WTC11 (cell line): ENCODE results near the gene ABR. TPM values are rescaled to one million over a fixed set of nuclear protein-coding genes. Genes with fewer than 3 reads are reported as not detected.

Experiments
- ATAC-seq: fragments of 200-7000 bp; cut with Tn5 transposase; 2 replicates; pipeline ENCODE4 v1.10.0; 2021; ENCODE audit warnings: mild to moderate bottlenecking, moderate library complexity
- CTCF ChIA-PET: fragments of 300-600 bp; sonication (Branson Sonifier 250); formaldehyde crosslinking; loops from one replicate; lab custom pipeline; 2021; ENCODE audit warnings: antibody characterized with exemption; lab: Charles Lee
- POLR2A ChIA-PET: fragments of 350-600 bp; sonication (Branson Sonifier 250); formaldehyde crosslinking; loops from one replicate; lab custom pipeline; 2021; ENCODE audit warnings: antibody characterized with exemption; lab: Charles Lee
- DNase-seq: peaks from one replicate; pipeline ENCODE4 v3.0.0; 2021; ENCODE audit warnings: low spot score
- H3K27ac Mint-ChIP-seq: 2 replicates; pipeline ENCODE4 v1.8.0; 2021; ENCODE audit warnings: mixed read lengths
- H3K27me3 Mint-ChIP-seq: 2 replicates; pipeline ENCODE4 v1.8.0; 2021; ENCODE audit warnings: low read depth, mild to moderate bottlenecking, moderate library complexity, mixed read lengths
- H3K36me3 Mint-ChIP-seq: 2 replicates; pipeline ENCODE4 v1.8.0; 2021; ENCODE audit warnings: mixed read lengths
- H3K4me1 Mint-ChIP-seq: 2 replicates; pipeline ENCODE4 v1.8.0; 2022; ENCODE audit warnings: mixed read lengths
- H3K4me3 Mint-ChIP-seq: 2 replicates; pipeline ENCODE4 v1.8.0; 2021; ENCODE audit warnings: mild to moderate bottlenecking, moderate library complexity, mixed read lengths
- H3K9me3 Mint-ChIP-seq: 2 replicates; pipeline ENCODE4 v1.8.0; 2021; ENCODE audit warnings: mixed read lengths
- CBFB ChIP-seq: sonication (generic); formaldehyde crosslinking; IDR thresholded peaks from 2 replicates; pipeline ENCODE4 v1.8.1; 2022; ENCODE audit warnings: mild to moderate bottlenecking, low read depth, missing genetic modification reagents
- ESRRA ChIP-seq: sonication (generic); formaldehyde crosslinking; IDR thresholded peaks from 2 replicates; pipeline ENCODE4 v1.8.1; 2022; ENCODE audit warnings: mild to moderate bottlenecking, missing genetic modification reagents, borderline replicate concordance
- FOXJ3 ChIP-seq: sonication (generic); formaldehyde crosslinking; IDR thresholded peaks from 2 replicates; pipeline ENCODE4 v1.9.0; 2021; ENCODE audit warnings: missing genetic modification reagents, mild to moderate bottlenecking, borderline replicate concordance
- FOXK1 ChIP-seq: sonication (generic); formaldehyde crosslinking; IDR thresholded peaks from 2 replicates; pipeline ENCODE4 v1.8.0; 2022; ENCODE audit warnings: mild to moderate bottlenecking, moderate library complexity, missing genetic modification reagents
- GTF2I ChIP-seq: fragments of 250-450 bp; sonication (Bioruptor Pico); conservative IDR thresholded peaks from 2 replicates; pipeline ENCODE4 v1.4.0; 2021; ENCODE audit warnings: mild to moderate bottlenecking
- OVOL2 ChIP-seq: fragments of 250-450 bp; sonication (Bioruptor Pico); IDR thresholded peaks from 2 replicates; pipeline ENCODE4 v1.9.0; 2021; ENCODE audit warnings: mild to moderate bottlenecking, borderline replicate concordance
- PRDM15 ChIP-seq: sonication (generic); formaldehyde crosslinking; IDR thresholded peaks from 2 replicates; pipeline ENCODE4 v1.8.0; 2022; ENCODE audit warnings: missing genetic modification reagents
- PRRX2 ChIP-seq: fragments of 250-450 bp; sonication (Bioruptor Pico); IDR thresholded peaks from 2 replicates; pipeline ENCODE4 v1.8.0; 2021; ENCODE audit warnings: mild to moderate bottlenecking
- TEAD1 ChIP-seq: sonication (generic); formaldehyde crosslinking; IDR thresholded peaks from 2 replicates; pipeline ENCODE4 v1.8.0; 2022; ENCODE audit warnings: mild to moderate bottlenecking, missing genetic modification reagents
- ZNF232 ChIP-seq: sonication (generic); formaldehyde crosslinking; IDR thresholded peaks from 2 replicates; pipeline ENCODE4 v1.8.0; 2022; ENCODE audit warnings: mild to moderate bottlenecking, missing genetic modification reagents
- ZNF317 ChIP-seq: sonication (generic); formaldehyde crosslinking; IDR thresholded peaks from 2 replicates; pipeline ENCODE4 v1.8.1; 2023; ENCODE audit warnings: low read depth, mild to moderate bottlenecking, moderate library complexity, missing genetic modification reagents, borderline replicate concordance
- total RNA-seq: library from RNA; stranded (reverse); gene quantifications from 3 replicates; pipeline ENCODE4 v1.2.3, GENCODE V29; 2021
- TF ChIP-seq, protein P1 (sequence below): sonication (generic); formaldehyde crosslinking; IDR thresholded peaks from 2 replicates; pipeline ENCODE4 v1.8.1; 2022; ENCODE audit warnings: mild to moderate bottlenecking, missing genetic modification reagents, moderate library complexity, borderline replicate concordance
- TF ChIP-seq, protein P2 (sequence below): sonication (generic); formaldehyde crosslinking; IDR thresholded peaks from 2 replicates; pipeline ENCODE4 v1.8.1; 2023; ENCODE audit warnings: mild to moderate bottlenecking, missing genetic modification reagents, borderline replicate concordance
- TF ChIP-seq, protein P3 (sequence below): fragments of 250-450 bp; sonication (Bioruptor Pico); IDR thresholded peaks from 2 replicates; pipeline ENCODE4 v1.9.0; 2021; ENCODE audit warnings: mild to moderate bottlenecking, borderline replicate concordance

ABR gene
- total RNA-seq, 1 experiment from 2014 or later = 38.0 TPM

DNA sequence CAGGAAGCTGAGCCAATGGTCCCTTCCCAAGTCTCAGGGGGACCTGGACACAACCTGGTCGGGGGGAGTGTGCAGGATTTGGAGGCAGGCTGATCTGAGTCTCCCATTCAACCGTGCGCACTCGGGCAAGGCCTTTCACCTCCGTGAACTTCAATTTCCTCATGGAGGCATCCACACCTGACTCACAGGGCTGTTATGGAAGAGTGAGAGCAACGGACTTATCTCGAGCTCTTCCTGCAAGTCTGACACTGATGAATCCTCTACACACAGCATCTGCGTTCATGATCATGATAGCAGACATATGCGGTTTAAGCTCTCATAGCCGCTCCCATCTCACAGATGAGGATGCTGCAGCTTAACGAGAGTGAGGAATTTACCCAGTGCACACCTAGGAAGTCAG lies 161.2 kb downstream of the ABR start (continued):
- TF ChIP-seq OVOL2 (CRISPR knock-in tag) = no peak
- no peak for TF ChIP-seq FOXJ3 (CRISPR knock-in tag)
- TF ChIP-seq, protein P1, sequence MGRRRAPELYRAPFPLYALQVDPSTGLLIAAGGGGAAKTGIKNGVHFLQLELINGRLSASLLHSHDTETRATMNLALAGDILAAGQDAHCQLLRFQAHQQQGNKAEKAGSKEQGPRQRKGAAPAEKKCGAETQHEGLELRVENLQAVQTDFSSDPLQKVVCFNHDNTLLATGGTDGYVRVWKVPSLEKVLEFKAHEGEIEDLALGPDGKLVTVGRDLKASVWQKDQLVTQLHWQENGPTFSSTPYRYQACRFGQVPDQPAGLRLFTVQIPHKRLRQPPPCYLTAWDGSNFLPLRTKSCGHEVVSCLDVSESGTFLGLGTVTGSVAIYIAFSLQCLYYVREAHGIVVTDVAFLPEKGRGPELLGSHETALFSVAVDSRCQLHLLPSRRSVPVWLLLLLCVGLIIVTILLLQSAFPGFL (CRISPR knock-in tag) = no peak
- no peak for TF ChIP-seq ESRRA (CRISPR knock-in tag)
- no peak for TF ChIP-seq FOXK1 (CRISPR knock-in tag)
- TF ChIP-seq ZNF317 (CRISPR knock-in tag) = no peak
- TF ChIP-seq GTF2I (CRISPR knock-in tag) = no peak
- TF ChIP-seq, all 79 proteins: peak for 0

DNA sequence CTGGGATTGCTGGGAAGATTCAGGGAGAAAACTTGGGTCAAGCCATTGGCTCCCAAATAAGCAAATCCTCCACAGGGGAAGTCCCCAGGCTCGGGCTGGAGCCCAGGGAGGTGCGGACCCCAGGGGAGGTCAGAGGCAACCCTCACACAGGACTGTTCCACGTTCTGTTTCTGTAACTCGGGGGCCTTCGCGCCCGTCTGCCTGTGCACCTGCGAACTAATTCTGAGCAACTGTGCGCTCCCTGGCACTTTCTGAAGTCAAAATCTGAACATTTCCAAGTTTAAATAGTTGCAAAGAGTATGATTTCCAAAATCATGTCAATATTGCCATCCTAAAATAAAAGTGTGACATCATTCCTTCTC lies 166.1 kb downstream of the ABR start:
- Mint-ChIP-seq H3K27me3 (no peaks in the 10 kb centered on the region), H3K36me3 (no peaks in the 10 kb centered on the region), H3K4me1 (no peaks in the 10 kb centered on the region), H3K9me3 (no peaks in the 10 kb centered on the region), H3K27ac (no peak overlapping the region), H3K4me3 (no peak overlapping the region)
- TF ChIP-seq PRDM15 (CRISPR knock-in tag) = no peak
- ATAC-seq (no peak), DNase-seq (no peak)
- ChIA-PET POLR2A (no interaction called here), CTCF (interaction anchor here (1.5 kb wide), 1 partner anchor 43 kb away, joined by 5 read pairs; no protein-coding TSS in a partner anchor)

DNA sequence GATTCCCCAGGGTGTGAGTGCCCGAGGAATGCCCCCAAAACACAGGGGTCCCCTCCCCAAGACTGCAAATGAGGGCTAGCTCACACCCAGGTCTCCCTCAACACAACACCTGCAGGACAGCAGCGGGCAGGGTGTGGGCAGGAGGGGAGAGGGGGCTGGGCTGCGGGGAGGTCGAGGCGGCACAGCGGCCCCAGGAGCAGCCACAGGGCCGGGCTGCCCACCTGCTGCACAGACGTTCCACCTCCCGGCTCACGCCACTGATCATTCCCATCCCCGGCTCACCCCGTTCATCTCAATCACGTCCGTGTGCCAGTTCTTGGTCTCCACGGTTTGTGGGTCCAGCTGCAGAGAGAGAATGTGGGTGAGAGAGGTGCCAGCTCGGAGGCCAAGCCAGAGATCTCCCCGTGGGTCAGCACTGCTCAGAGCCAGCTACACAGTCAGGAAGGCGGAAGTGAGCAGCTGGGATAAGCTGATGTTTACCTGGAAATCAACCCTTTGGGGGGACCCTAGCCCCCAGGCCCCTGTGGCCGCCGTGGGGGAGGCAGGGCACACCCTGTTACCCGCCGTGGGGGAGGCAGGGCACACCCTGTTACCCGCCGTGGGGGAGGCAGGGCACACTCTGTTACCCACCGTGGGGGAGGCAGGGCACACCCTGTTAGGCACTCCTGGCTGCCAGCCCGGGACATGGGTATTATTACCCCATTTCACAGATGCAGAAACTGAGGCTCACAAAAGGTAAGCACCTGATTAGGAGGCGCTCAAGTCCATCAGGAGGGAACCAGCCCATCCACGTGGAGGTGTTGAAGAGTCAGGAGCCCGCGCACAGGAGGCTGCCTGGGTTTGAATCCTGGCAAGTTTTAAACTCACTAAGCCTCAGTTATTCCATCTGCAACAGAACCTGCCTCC lies 166.7 kb downstream of the ABR start:
- Mint-ChIP-seq H3K4me1 (no peaks in the 10 kb centered on the region), H3K27me3 (no peaks in the 10 kb centered on the region), H3K4me3 (no peak overlapping the region), H3K9me3 (no peaks in the 10 kb centered on the region), H3K27ac (no peak overlapping the region), H3K36me3 (no peaks in the 10 kb centered on the region)
- DNase-seq (no peak), ATAC-seq (no peak)
- CTCF ChIA-PET = interaction anchor here (0.9 to 1.2 kb wide), 2 partner anchors 43 to 174 kb away, joined by 3 to 4 read pairs; no protein-coding TSS in a partner anchor
- POLR2A ChIA-PET = no interaction called here
- TF ChIP-seq ZNF232 (CRISPR knock-in tag) (no peak), PRRX2 (CRISPR knock-in tag) (no peak), CBFB (CRISPR knock-in tag) (no peak), PRDM15 (CRISPR knock-in tag) (no peak), TEAD1 (CRISPR knock-in tag) (no peak)
- TF ChIP-seq, protein P2, sequence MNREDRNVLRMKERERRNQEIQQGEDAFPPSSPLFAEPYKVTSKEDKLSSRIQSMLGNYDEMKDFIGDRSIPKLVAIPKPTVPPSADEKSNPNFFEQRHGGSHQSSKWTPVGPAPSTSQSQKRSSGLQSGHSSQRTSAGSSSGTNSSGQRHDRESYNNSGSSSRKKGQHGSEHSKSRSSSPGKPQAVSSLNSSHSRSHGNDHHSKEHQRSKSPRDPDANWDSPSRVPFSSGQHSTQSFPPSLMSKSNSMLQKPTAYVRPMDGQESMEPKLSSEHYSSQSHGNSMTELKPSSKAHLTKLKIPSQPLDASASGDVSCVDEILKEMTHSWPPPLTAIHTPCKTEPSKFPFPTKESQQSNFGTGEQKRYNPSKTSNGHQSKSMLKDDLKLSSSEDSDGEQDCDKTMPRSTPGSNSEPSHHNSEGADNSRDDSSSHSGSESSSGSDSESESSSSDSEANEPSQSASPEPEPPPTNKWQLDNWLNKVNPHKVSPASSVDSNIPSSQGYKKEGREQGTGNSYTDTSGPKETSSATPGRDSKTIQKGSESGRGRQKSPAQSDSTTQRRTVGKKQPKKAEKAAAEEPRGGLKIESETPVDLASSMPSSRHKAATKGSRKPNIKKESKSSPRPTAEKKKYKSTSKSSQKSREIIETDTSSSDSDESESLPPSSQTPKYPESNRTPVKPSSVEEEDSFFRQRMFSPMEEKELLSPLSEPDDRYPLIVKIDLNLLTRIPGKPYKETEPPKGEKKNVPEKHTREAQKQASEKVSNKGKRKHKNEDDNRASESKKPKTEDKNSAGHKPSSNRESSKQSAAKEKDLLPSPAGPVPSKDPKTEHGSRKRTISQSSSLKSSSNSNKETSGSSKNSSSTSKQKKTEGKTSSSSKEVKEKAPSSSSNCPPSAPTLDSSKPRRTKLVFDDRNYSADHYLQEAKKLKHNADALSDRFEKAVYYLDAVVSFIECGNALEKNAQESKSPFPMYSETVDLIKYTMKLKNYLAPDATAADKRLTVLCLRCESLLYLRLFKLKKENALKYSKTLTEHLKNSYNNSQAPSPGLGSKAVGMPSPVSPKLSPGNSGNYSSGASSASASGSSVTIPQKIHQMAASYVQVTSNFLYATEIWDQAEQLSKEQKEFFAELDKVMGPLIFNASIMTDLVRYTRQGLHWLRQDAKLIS (CRISPR knock-in tag) = no peak
- TF ChIP-seq, protein P3, sequence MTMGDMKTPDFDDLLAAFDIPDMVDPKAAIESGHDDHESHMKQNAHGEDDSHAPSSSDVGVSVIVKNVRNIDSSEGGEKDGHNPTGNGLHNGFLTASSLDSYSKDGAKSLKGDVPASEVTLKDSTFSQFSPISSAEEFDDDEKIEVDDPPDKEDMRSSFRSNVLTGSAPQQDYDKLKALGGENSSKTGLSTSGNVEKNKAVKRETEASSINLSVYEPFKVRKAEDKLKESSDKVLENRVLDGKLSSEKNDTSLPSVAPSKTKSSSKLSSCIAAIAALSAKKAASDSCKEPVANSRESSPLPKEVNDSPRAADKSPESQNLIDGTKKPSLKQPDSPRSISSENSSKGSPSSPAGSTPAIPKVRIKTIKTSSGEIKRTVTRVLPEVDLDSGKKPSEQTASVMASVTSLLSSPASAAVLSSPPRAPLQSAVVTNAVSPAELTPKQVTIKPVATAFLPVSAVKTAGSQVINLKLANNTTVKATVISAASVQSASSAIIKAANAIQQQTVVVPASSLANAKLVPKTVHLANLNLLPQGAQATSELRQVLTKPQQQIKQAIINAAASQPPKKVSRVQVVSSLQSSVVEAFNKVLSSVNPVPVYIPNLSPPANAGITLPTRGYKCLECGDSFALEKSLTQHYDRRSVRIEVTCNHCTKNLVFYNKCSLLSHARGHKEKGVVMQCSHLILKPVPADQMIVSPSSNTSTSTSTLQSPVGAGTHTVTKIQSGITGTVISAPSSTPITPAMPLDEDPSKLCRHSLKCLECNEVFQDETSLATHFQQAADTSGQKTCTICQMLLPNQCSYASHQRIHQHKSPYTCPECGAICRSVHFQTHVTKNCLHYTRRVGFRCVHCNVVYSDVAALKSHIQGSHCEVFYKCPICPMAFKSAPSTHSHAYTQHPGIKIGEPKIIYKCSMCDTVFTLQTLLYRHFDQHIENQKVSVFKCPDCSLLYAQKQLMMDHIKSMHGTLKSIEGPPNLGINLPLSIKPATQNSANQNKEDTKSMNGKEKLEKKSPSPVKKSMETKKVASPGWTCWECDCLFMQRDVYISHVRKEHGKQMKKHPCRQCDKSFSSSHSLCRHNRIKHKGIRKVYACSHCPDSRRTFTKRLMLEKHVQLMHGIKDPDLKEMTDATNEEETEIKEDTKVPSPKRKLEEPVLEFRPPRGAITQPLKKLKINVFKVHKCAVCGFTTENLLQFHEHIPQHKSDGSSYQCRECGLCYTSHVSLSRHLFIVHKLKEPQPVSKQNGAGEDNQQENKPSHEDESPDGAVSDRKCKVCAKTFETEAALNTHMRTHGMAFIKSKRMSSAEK (CRISPR knock-in tag) = no peak
